Astrocyte of the cerebellum (primary cell): ENCODE data around the gene MEG3.

Source experiments
- DNase-seq: peaks from one replicate; pipeline ENCODE4 v3.0.0-alpha.2; 2011; ENCODE audit warnings: low read depth
- H3K4me3 ChIP-seq: 2 replicates; pipeline ENCODE4 v1.5.1; 2011; ENCODE audit warnings: mild to moderate bottlenecking, low read depth, low read length, moderate library complexity
- CTCF ChIP-seq: IDR thresholded peaks from 2 replicates; pipeline ENCODE4 v1.5.1; 2012; ENCODE audit warnings: low read length, low read depth, moderate library complexity, mild to moderate bottlenecking; ENCODE audit errors: missing control alignments
- in situ Hi-C: cut with HindIII; loops from 2 replicates; pipeline ENCODE4 v1.10.0; 2017; ENCODE audit warnings: low sequenced_read_pairs

MEG3 gene

GRCh38 chr14:100904307-100905087 lies 78.6 kb downstream of the MEG3 start:
- no peak overlapping the region for H3K4me3 ChIP-seq
- peak; percentile 40 for TF ChIP-seq CTCF
- DNase-seq: no peak
- in situ Hi-C loops: loop anchor here (5.0 kb wide), 1 partner anchor 52 kb away; no protein-coding TSS in a partner anchor

- DNase-seq: no peak
- in situ Hi-C loops: loop anchor here (5.0 kb wide), 1 partner anchor 53 kb away; no protein-coding TSS in a partner anchor
- no peak overlapping the region for H3K4me3 ChIP-seq
- no peak for TF ChIP-seq CTCF
Measured at GRCh38 chr14:100905166-100905565, 79.2 kb downstream of the MEG3 start.

- in situ Hi-C loops: loop anchor here (5.0 kb wide), 1 partner anchor 54 kb away; no protein-coding TSS in a partner anchor
- no peak overlapping the region for H3K4me3 ChIP-seq
- DNase-seq: no peak
- TF ChIP-seq CTCF: peak; percentile 19
Measured at GRCh38 chr14:100906420-100906819, 80.5 kb downstream of the MEG3 start.

- H3K4me3 ChIP-seq: no peak overlapping the region
- in situ Hi-C loops: loop anchor here (5.0 kb wide), 1 partner anchor 55 kb away; no protein-coding TSS in a partner anchor
- no peak for TF ChIP-seq CTCF
- DNase-seq: no peak
Measured at GRCh38 chr14:100907240-100907639, 81.3 kb downstream of the MEG3 start.

- no peak for TF ChIP-seq CTCF
- in situ Hi-C loops: loop anchor here (5.0 kb wide), 1 partner anchor 57 kb away; no protein-coding TSS in a partner anchor
- no peak overlapping the region for H3K4me3 ChIP-seq
- DNase-seq: no peak
Measured at GRCh38 chr14:100909439-100909838, 83.5 kb downstream of the MEG3 start.
